ENCODE data around the gene POLG2.

GRCh38 chr17:64535357-64535756, 38.5 kb upstream of the POLG2 start:
- TF ChIP-seq MAX (CRISPR knock-in tag; IDR thresholded peaks at IDR 0.05) (no peak), FOXJ3 (CRISPR knock-in tag; IDR thresholded peaks at IDR 0.05; ENCODE audit: borderline replicate concordance) (no peak), NR1H2 (CRISPR knock-in tag; IDR thresholded peaks at IDR 0.05) (no peak), CREB1 (CRISPR knock-in tag; IDR thresholded peaks at IDR 0.05) (no peak), CTCF (IDR thresholded peaks at IDR 0.05) (no peak), ATF2 (CRISPR knock-in tag; IDR thresholded peaks at IDR 0.05; ENCODE audit: borderline replicate concordance, low read depth) (no peak), USF2 (CRISPR knock-in tag; IDR thresholded peaks at IDR 0.05) (no peak), ESRRA (CRISPR knock-in tag; IDR thresholded peaks at IDR 0.05; ENCODE audit: borderline replicate concordance) (no peak), USF1 (CRISPR knock-in tag; IDR thresholded peaks at IDR 0.05) (no peak)
